ENCODE data around the gene SLC36A3. TPM values are rescaled to one million over a fixed set of nuclear protein-coding genes. Genes with fewer than 3 reads are reported as not detected.
"Not testable (repeated sequence)": the region's sequence is repeated elsewhere in the genome, so short reads cannot be mapped to it uniquely, and the experiment has no call there.

SLC36A3 gene
- total RNA-seq, 2 donors from 2014 or later = 0.28 TPM; not detected in 1

DNA sequence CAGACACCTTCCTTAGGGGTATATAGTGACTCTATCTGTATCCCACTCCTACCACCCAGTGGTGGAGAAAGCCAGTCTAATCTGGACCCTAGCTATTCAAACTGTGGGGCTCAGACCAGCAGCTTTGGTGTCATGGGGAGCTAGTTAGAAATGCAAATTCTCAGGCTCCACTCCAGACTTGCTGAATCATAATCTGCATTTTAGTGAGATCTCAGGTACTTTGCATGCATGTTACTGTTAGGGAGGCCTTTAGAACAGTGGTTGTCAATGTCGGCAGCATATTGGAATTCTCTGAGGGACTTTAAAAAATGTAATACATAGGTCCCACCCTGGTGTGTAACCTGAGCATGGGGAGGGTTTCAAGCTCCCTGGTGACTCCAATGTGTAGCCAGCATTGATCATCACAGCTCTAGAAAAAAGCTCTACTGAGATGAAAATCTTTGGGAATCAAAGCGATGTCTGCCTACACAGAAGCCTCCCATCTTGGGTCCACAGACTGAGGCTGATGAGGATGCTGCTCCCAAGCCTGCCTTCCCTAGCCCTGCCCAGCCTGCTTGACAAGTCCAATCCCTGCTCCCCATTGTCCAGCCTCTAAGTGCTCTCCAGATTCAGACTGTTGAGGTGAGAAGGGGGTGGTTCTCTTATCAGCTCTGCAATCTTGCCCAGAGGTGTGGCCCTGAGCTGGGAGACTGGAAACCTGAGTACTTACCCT, 62.5 kb downstream of the SLC36A3 start:
- TF ChIP-seq POLR2AphosphoS5 (IDR thresholded peaks at IDR 0.05) (no peak), CTCF (IDR thresholded peaks at IDR 0.05) (no peak), POLR2A (IDR thresholded peaks at IDR 0.05) (no peak)
- intact Hi-C loops (cut with DNase I) = no loop called here
- no peak for DNase-seq (ENCODE audit: low spot score)

GRCh38 chr5:151240268-151240835, 63.2 kb downstream of the SLC36A3 start:
- WGBS = 94% methylated on average over 10 of the region's 10 CpGs
- H3K4me1 ChIP-seq (replicated peaks); H3K27ac ChIP-seq; DNase-seq (ENCODE audit: low spot score); H3K4me3 ChIP-seq; H3K27me3 ChIP-seq (replicated peaks; ENCODE audit: insufficient read depth); intact Hi-C loops (cut with DNase I); H3K36me3 ChIP-seq; H3K9me3 ChIP-seq: not testable (repeated sequence)

More for the DNA sequence above, 62.5 kb downstream of the SLC36A3 start:
- Histone ChIP-seq H3K4me1 (replicated peaks) (no peaks in the 10 kb centered on the region), H3K27me3 (replicated peaks; ENCODE audit: insufficient read depth) (no peaks in the 10 kb centered on the region), H3K4me3 (no peak overlapping the region), H3K36me3 (no peaks in the 10 kb centered on the region), H3K9me3 (no peaks in the 10 kb centered on the region), H3K27ac (no peak overlapping the region)
- WGBS = 78% methylated on average over 2 of the region's 2 CpGs

DNA sequence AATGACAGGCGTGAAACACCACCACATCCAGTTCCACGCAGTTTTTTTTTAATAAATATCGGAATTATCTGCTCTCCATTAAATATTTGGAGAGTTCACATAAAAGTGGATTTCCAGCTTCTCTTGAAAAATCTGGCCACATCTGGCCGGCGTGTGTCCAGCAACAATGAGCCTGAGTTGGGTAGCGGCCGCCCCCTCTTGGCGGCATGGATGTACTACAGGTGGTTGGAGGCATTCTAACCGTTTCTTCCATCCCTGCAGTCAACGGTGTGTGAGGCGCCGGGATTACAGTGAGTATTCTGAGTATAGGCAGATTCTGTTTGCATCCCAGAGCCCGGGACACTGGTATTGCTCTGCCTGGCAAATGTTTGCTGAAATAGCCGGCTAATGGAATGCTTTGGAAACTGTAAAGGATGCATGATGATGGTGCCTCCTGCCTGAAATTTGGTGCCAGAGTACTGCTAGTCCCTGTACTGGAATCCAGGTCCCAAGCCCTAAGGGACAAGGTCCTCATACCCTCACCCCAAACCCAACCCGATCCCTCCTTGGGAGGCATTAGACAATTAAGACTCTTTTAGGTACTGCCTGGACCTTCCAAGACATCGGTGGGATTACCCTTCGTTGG, 64.2 kb downstream of the SLC36A3 start:
- TF ChIP-seq CTCF (IDR thresholded peaks at IDR 0.05) = peak; percentile 14 to 59 (median 51)
- TF ChIP-seq POLR2A (IDR thresholded peaks at IDR 0.05) = no peak
- Histone ChIP-seq H3K27me3 (replicated peaks; ENCODE audit: insufficient read depth) (no peaks in the 10 kb centered on the region), H3K27ac (no peak overlapping the region), H3K9me3 (no peaks in the 10 kb centered on the region), H3K4me3 (no peak overlapping the region), H3K36me3 (no peaks in the 10 kb centered on the region), H3K4me1 (replicated peaks) (peaks cover 3% of the 10 kb centered on the region)
- no peak for DNase-seq (ENCODE audit: low spot score)
- intact Hi-C loops (cut with DNase I) = loop anchor here (5.0 to 10.0 kb wide), 2 partner anchors 112 to 175 kb away; no protein-coding TSS in a partner anchor
- WGBS = 58% methylated on average over 17 of the region's 17 CpGs

DNA sequence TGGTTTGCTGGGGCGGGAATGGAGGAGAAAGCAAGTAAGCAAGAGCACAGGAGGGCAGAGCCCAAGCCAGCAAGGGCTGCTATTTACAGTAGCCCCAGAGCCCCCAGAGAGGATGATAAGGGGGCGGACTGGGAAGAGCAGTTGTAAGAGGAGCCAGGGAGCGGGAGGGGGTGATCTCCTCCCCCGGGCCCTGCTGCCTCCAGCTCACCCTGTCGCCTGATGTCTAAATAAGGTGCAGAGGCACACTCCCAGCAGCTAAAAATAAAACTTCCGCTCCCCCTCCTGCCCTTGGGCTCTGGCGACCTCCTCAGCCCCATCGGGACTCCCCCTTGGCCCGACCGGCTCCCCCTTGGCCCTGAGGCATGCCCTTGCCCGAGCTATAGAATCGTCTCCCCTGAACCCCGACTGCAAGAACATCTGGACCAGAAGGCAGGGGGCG, 65.2 kb downstream of the SLC36A3 start:
- H3K4me1 ChIP-seq (replicated peaks) = peaks cover 4% of the 10 kb centered on the region
- WGBS = 46% methylated on average over 14 of the region's 14 CpGs
- H3K27ac ChIP-seq = no peak overlapping the region
- TF ChIP-seq POLR2A (IDR thresholded peaks at IDR 0.05) = no peak
- DNase-seq (ENCODE audit: low spot score) = no peak
- intact Hi-C loops (cut with DNase I) = loop anchor here (5.0 to 10.0 kb wide), 2 partner anchors 111 to 174 kb away; no protein-coding TSS in a partner anchor
- H3K4me3 ChIP-seq = no peak overlapping the region
- H3K27me3 ChIP-seq (replicated peaks; ENCODE audit: insufficient read depth) = no peaks in the 10 kb centered on the region
- H3K36me3 ChIP-seq = no peaks in the 10 kb centered on the region
- H3K9me3 ChIP-seq = no peaks in the 10 kb centered on the region

DNA sequence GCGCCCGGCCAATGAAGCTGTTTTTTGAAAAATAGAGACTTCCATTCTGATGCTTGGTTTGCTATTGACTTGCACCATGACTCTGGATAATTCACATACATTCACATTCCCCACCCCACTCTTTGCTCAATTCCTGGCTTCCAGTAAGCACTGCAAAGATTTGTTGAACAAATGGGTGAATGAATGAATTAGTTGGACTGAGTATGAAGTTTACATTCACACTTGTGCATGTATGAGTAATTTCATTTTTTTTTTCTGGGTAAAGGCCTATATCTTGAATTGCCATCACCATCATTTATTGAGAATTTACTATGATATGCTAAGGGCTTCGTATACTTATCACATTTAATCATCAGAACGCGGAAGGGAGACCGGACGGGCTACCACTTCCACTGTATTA, 65.9 kb downstream of the SLC36A3 start:
- no peak for DNase-seq (ENCODE audit: low spot score)
- Histone ChIP-seq H3K27me3 (replicated peaks; ENCODE audit: insufficient read depth) (no peaks in the 10 kb centered on the region), H3K4me1 (replicated peaks) (peaks cover 4% of the 10 kb centered on the region), H3K27ac (no peak overlapping the region), H3K36me3 (no peaks in the 10 kb centered on the region), H3K9me3 (no peaks in the 10 kb centered on the region), H3K4me3 (no peak overlapping the region)
- intact Hi-C loops (cut with DNase I) = loop anchor here (5.0 to 10.0 kb wide), 2 partner anchors 110 to 173 kb away; no protein-coding TSS in a partner anchor
- TF ChIP-seq CTCF (IDR thresholded peaks at IDR 0.05) (no peak), POLR2AphosphoS5 (IDR thresholded peaks at IDR 0.05) (no peak), POLR2A (IDR thresholded peaks at IDR 0.05) (no peak)
- 83% methylated on average over 7 of the region's 7 CpGs for WGBS
